Fibroblast of the aortic adventitia (primary cell): Measurements from ENCODE around the gene TBXA2R. TPM values are rescaled to one million over a fixed set of nuclear protein-coding genes. Genes with fewer than 3 reads are reported as not detected.

Source experiments
- DNase-seq: peaks from one replicate; pipeline ENCODE4 v3.0.0-alpha.2; 2010; ENCODE audit warnings: low read depth
- H3K4me3 ChIP-seq: 2 replicates; pipeline ENCODE4 v1.5.1; 2011; ENCODE audit warnings: low read depth, mild to moderate bottlenecking, control low read depth, low read length, moderate library complexity
- CTCF ChIP-seq: IDR thresholded peaks from 2 replicates; pipeline ENCODE4 v1.5.1; 2011; ENCODE audit warnings: mild to moderate bottlenecking, low read length, control low read depth, inconsistent platforms; ENCODE audit not compliant: insufficient read depth
- total RNA-seq: library from RNA; depleted of rRNA; stranded (reverse); fragments of >200 nt; gene quantifications from 2 replicates; pipeline ENCODE4 v1.2.3, GENCODE V29; 2012; ENCODE audit warnings: low replicate concordance

TBXA2R gene
- total RNA-seq, 1 donor, result 5.0 TPM

- peak; percentile 43 for DNase-seq
- no peak overlapping the region for H3K4me3 ChIP-seq
- TF ChIP-seq CTCF, result no peak
These were observed 14.6 kb downstream of the TBXA2R start for GRCh38 chr19:3591876-3592613.

- H3K4me3 ChIP-seq, result no peak overlapping the region
- no peak for DNase-seq
- TF ChIP-seq CTCF, result no peak
These were observed 15.6 kb downstream of the TBXA2R start for GRCh38 chr19:3590991-3591659.

DNA sequence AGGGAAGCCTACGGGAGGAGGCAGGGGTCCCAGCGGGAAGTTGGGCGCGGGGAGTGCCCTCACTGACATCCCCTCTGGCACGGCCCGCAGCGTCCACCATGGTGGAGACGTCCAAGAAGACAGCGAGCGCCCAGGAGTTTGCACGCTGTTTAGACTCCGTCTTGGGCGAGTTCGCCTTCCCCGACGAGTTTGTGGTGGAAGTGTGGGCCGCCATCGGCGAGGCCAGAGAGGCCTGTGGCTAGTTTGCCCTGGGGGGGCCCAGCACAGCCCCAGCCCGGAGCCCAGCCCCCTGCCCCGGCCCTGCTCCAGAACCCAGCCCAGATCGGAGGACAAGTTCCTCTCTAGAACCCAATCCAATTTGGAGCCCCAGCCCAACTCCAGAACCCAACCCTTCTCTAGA, 16.7 kb downstream of the TBXA2R start:
- TF ChIP-seq CTCF, result no peak
- DNase-seq, result no peak
- no peak overlapping the region for H3K4me3 ChIP-seq

- TF ChIP-seq CTCF, result no peak
- no peak for DNase-seq
- H3K4me3 ChIP-seq, result no peak overlapping the region
These were observed 17.2 kb downstream of the TBXA2R start for GRCh38 chr19:3589439-3589838.

DNA sequence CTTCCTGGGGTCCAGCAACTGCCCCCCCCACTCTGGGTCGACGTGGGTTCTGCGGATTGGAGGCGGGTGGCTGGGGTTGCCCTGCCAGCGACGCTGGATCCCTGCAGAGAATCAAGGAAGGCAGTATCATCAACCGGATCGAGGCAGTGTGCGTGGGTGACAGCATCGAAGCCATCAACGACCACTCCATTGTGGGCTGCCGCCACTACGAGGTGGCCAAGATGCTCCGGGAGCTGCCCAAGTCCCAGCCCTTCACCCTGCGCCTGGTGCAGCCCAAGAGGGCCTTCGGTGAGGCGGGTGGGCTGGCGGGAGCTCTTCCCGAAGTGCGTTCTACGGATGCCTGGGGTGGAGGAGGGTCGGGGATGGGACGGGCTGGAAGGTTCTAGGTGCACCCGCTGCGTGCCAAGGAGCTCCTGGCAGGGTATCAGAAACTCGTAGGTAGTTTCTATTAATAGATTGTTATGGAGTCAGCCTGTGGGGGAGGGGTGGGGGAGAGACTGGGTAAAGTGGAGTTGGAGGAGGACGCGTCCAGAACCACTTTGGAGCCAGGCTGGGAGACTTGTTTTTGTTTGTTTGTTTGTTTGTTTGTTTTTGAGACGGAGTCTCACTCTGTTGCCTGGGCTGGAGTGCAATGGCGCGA, 19.8 kb downstream of the TBXA2R start:
- no peak overlapping the region for H3K4me3 ChIP-seq
- DNase-seq, result no peak
- no peak for TF ChIP-seq CTCF

DNA sequence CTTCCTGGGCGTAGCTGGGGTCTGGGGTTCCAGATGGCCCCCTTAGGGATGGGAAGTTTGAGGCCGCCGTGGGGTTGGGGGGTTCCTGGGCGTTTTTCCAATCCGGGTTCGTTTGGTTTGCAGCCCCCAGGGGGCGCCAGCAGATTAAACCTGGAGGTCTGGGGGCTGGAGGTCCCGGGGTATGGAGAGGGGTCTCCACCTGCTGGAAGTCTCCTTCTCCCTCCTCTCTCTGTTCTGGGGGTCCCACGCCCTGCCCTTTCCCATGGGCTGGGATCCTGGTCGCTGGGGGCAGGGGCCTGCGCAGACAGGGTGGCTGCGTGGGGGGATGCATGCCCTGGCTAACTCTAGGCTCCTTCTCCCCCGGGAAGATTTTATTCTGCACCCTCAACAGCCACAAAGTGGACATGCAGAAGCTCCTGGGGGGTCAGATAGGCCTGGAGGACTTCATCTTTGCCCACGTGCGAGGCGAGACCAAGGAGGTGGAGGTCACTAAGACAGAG, 20.5 kb downstream of the TBXA2R start:
- no peak for DNase-seq
- H3K4me3 ChIP-seq, result no peak overlapping the region
- TF ChIP-seq CTCF, result peak; percentile 49
